Stomach (tissue), 19 donors: ENCODE measurements around the gene CNIH4. TPM values are rescaled to one million over a fixed set of nuclear protein-coding genes. Genes with fewer than 3 reads are reported as not detected.
"Not testable (repeated sequence)": the region's sequence is repeated elsewhere in the genome, so short reads cannot be mapped to it uniquely, and the experiment has no call there.

Experiments used
- DNase-seq, 2 donors: peaks; one replicate each; pipeline versions ENCODE4 v3.0.0 to v3.0.0-alpha.2; 2013 to 2019
- H3K27ac ChIP-seq, 5 donors: fragments of 200-600 bp in 4 of 5; sonication (generic) in 4 of 5; one replicate each; pipeline ENCODE4 v1.5.1; 2013 to 2019; ENCODE audit warnings: mild to moderate bottlenecking in 1 of 5, moderate library complexity in 1 of 5
- H3K27me3 ChIP-seq, 3 donors: fragments of 200-600 bp; sonication (generic); one replicate each; pipeline ENCODE4 v1.5.1; 2017 to 2019; ENCODE audit warnings: mixed run types in 1 of 3
- H3K36me3 ChIP-seq, 4 donors: fragments of 200-600 bp; sonication (generic); 1 replicate in 3 of 4; 2 replicates in 1 of 4; pipeline ENCODE4 v1.5.1; 2016 to 2019
- H3K4me1 ChIP-seq, 4 donors: fragments of 200-600 bp; sonication (generic); one replicate each; pipeline ENCODE4 v1.5.1; 2016 to 2019
- H3K4me3 ChIP-seq, 4 donors: fragments of 200-600 bp; sonication (generic) in 3 of 4; one replicate each; pipeline ENCODE4 v1.5.1; 2016 to 2019; ENCODE audit warnings: mild to moderate bottlenecking in 1 of 4
- H3K9me3 ChIP-seq, 4 donors: fragments of 200-600 bp; sonication (generic); one replicate each; pipeline ENCODE4 v1.5.1; 2016 to 2019
- CTCF ChIP-seq, 7 experiments: fragments of 450-650 bp in 4 of 7; fragments of 200-600 bp in 3 of 7; sonication (generic) in 3 of 7; IDR thresholded peaks; one replicate each; pipeline ENCODE4 v1.5.1; 2016 to 2019; ENCODE audit warnings: antibody characterized with exemption in 7 of 7, control low read depth in 2 of 7, mild to moderate bottlenecking in 1 of 7
- EP300 ChIP-seq: sonication (generic); formaldehyde crosslinking; IDR thresholded peaks from one replicate; pipeline ENCODE4 v1.6.1; 2017; ENCODE audit warnings: antibody characterized with exemption
- POLR2A ChIP-seq, 4 donors: fragments of 450-650 bp; IDR thresholded peaks; one replicate each; pipeline ENCODE4 v1.6.1; 2016; ENCODE audit warnings: antibody characterized with exemption in 4 of 4, control low read depth in 2 of 4, mild to moderate bottlenecking in 1 of 4, moderate library complexity in 1 of 4
- POLR2AphosphoS5 ChIP-seq, 3 donors: sonication (generic); formaldehyde crosslinking; IDR thresholded peaks; one replicate each; pipeline ENCODE4 v1.6.1; 2016; ENCODE audit warnings: antibody characterized with exemption in 3 of 3
- WGBS, 5 donors: extraction: QIAGEN DNeasy Blood & Tissue Kit in 3 of 5; methylation state at CpG; one replicate each; pipeline versions ENCODE4 v1.1.5 to v1.1.7; 2013 to 2018; 5-methylcytosine and 5-hydroxymethylcytosine counted together
- intact Hi-C: fragments of 100-400 bp; cut with DNase I; formaldehyde crosslinking; loops from one replicate; pipeline ENCODE4 v1.15.1; 2023; ENCODE audit warnings: low total_unique reads
- long read RNA-seq, 10 donors: transcript quantifications; one replicate each; lab custom pipeline, GENCODE V29; 2026
- polyA plus RNA-seq, 3 donors: library from polyadenylated mRNA; stranded (reverse); fragments of 200-250 nt; gene quantifications; one replicate each; pipeline ENCODE4 v1.2.3, GENCODE V29; 2013
- total RNA-seq, 5 donors: library from RNA; depleted of rRNA; stranded (reverse); fragments of >200 nt; gene quantifications; one replicate each; pipeline versions ENCODE4 v1.1.0 to v1.2.3, GENCODE V29; 2014 to 2016
- donor health status: healthy with polysubstance abuse.
- donor health status: Bipolar disorder and iron deficiency.
- donor health status: healthy.

CNIH4 gene
- total RNA-seq (10 to 100 TPM in 4 of 5 donors, 1 to 10 TPM in 1; 3.1 to 45.3 (median 39.3) TPM), polyA plus RNA-seq (10 to 100 TPM; 19.6 to 53.1 (median 37.8) TPM)
- long read RNA-seq, donor 1, full-length matches to known transcripts = 21 of 21 reads
- long read RNA-seq, donor 1, partial matches to known transcripts = 0 of 21 reads
- long read RNA-seq, donor 1, other reads (novel, unspliced or antisense) = 0 of 21 reads
- long read RNA-seq, donor 2, full-length matches to known transcripts = 31 of 31 reads
- long read RNA-seq, donor 2, partial matches to known transcripts = 0 of 31 reads
- long read RNA-seq, donor 2, other reads (novel, unspliced or antisense) = 0 of 31 reads
- long read RNA-seq, donor 3, full-length matches to known transcripts = 12 of 12 reads
- long read RNA-seq, donor 3, partial matches to known transcripts = 0 of 12 reads
- long read RNA-seq, donor 3, other reads (novel, unspliced or antisense) = 0 of 12 reads
- long read RNA-seq, donor 4, full-length matches to known transcripts = 1 of 1 reads
- long read RNA-seq, donor 4, partial matches to known transcripts = 0 of 1 reads
- long read RNA-seq, donor 4, other reads (novel, unspliced or antisense) = 0 of 1 reads
- long read RNA-seq, donor 5, full-length matches to known transcripts = 21 of 21 reads
- long read RNA-seq, donor 5, partial matches to known transcripts = 0 of 21 reads
- long read RNA-seq, donor 5, other reads (novel, unspliced or antisense) = 0 of 21 reads
- long read RNA-seq, donor 6 = 0 reads
- long read RNA-seq, donor 7, full-length matches to known transcripts = 28 of 28 reads
- long read RNA-seq, donor 7, partial matches to known transcripts = 0 of 28 reads
- long read RNA-seq, donor 7, other reads (novel, unspliced or antisense) = 0 of 28 reads
- long read RNA-seq, donor 8, full-length matches to known transcripts = 18 of 18 reads
- long read RNA-seq, donor 8, partial matches to known transcripts = 0 of 18 reads
- long read RNA-seq, donor 8, other reads (novel, unspliced or antisense) = 0 of 18 reads
- long read RNA-seq, donor 9, full-length matches to known transcripts = 36 of 49 reads
- long read RNA-seq, donor 9, partial matches to known transcripts = 13 of 49 reads
- long read RNA-seq, donor 9, other reads (novel, unspliced or antisense) = 0 of 49 reads
- long read RNA-seq, donor 10, full-length matches to known transcripts = 14 of 14 reads
- long read RNA-seq, donor 10, partial matches to known transcripts = 0 of 14 reads
- long read RNA-seq, donor 10, other reads (novel, unspliced or antisense) = 0 of 14 reads

DNA sequence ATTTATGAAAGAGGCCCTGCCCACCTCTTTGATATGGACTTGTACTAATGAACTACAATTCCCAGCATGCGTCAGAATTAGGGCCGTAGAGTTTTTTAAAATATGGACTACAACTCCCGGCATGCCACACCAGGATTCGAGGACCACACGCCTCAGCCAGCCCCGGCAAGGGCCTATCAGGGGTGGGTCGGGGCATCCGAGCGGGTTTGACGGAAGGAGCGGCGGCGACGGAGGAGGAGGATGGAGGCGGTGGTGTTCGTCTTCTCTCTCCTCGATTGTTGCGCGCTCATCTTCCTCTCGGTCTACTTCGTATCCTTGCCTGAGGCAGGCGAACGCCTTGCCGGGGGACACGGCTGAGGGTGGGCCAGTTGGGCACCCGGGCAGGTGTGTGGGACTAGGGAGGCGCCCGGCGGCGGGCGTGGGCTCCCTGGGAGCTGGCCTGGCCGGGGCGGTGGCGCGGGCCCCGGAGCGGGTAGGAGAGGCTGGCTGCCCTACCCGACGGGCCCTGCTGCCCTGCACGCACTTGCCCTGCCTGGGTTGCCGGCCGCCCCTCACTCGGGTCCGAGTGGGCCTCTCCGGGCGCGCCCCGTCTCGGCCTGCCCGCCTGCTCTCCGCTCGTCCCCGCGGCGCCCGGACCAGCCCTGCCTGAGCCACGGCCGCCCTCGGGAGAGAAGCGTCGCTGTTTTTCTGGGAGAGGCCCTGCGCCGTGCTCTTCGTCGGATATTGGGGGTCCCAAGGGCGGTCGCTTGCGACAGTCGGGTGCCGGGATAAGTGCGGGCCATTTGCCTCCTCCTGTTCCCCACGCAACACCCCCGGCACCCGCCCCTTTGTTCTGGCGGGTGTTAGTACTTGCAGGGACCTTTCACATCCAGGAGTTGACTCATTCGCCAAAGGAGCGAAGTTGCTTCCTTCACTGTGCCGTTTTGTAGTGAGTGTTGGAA lies at the start of gene CNIH4:
TSS of gene CNIH4 (plus strand) at position 195 of the 941 bp plus-strand sequence. CDS start at position 241, 46 bp downstream.
- no peaks in the 10 kb centered on the region for H3K36me3 ChIP-seq
- H3K9me3 ChIP-seq = no peaks in the 10 kb centered on the region
- no peaks in the 10 kb centered on the region for H3K27me3 ChIP-seq
- H3K4me1 ChIP-seq = peaks cover 14 to 36% (median 28%) of the 10 kb centered on the region in 4 donors
- TF ChIP-seq POLR2A (IDR thresholded peaks at IDR 0.05) (peak in 2 of 4 donors; percentile 71 to 72), CTCF (IDR thresholded peaks at IDR 0.05) (no peak), EP300 (no peak), POLR2AphosphoS5 (IDR thresholded peaks at IDR 0.05) (peak; percentile 93 to 98 (median 95))
- DNase-seq = peak; percentile 89 to 98
- WGBS, 5 donors = 0 to 2% (median 1%) methylated on average over 37 to 78 of the region's 78 CpGs
- H3K27ac ChIP-seq = peak within 1 kb of the TSS; percentile 83 to 97 (median 95)
- intact Hi-C loops = no loop called here
- peak within 1 kb of the TSS; percentile 78 to 98 (median 94) for H3K4me3 ChIP-seq

DNA sequence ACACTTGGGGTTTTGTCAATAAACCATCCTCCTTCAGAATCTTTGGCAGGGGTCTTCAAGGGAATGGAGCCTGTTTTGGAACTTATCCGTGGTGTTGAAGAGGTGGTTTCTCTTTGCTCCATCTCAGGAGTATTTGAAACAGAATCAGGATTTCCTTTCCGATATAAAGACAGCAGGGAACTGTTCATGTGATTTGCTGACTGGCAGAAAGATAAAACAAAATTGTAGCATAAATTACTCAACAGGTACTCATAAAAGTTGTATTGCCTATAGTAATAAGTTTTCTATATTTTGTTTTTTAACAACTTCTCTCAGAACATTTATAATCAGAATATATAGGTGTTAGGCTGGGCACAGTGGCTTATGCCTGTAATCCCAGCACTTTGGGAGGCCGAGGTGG lies 48.6 kb upstream of the CNIH4 start:
- Histone ChIP-seq H3K9me3 (no peaks in the 10 kb centered on the region), H3K4me1 (no peaks in the 10 kb centered on the region), H3K27ac (no peak overlapping the region), H3K4me3 (no peak overlapping the region), H3K36me3 (peaks cover 26 to 100% (median 97%) of the 10 kb centered on the region in 4 donors), H3K27me3 (no peaks in the 10 kb centered on the region)
- TF ChIP-seq EP300 = no peak
- no peak for TF ChIP-seq CTCF (IDR thresholded peaks at IDR 0.05)
- TF ChIP-seq POLR2AphosphoS5 (IDR thresholded peaks at IDR 0.05) = no peak
- TF ChIP-seq POLR2A (IDR thresholded peaks at IDR 0.05) = no peak
- 90 to 96% (median 95%) methylated on average over 3 of the region's 3 CpGs for WGBS, 5 donors
- intact Hi-C loops = no loop called here
- DNase-seq = no peak

DNA sequence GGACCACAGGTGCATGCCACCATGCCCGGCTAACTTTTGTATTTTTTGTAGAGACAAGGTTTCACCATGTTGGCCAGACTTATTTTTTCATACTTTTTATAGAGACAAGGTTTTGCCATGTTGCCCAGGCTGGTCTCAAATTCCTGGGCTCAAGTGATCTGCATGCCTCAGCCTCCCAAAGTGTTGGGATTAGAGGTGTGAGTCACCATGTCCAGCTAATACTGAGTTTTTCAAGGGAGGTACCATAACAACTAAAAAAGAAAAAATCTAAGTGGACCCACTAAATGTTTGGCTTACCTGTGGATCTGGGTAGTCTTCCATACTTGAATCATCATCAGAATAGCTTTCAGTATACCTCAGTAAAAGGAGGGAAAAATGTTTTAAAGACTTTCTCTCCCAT lies 45.2 kb upstream of the CNIH4 start:
- H3K27me3 ChIP-seq, H3K9me3 ChIP-seq, DNase-seq, H3K27ac ChIP-seq, H3K4me1 ChIP-seq, H3K4me3 ChIP-seq, intact Hi-C loops: not testable (repeated sequence)
- 91 to 100% (median 100%) methylated on average over 1 of the region's 1 CpG for WGBS, 5 donors
- peaks cover 10 to 100% (median 97%) of the 10 kb centered on the region in 4 donors for H3K36me3 ChIP-seq

DNA sequence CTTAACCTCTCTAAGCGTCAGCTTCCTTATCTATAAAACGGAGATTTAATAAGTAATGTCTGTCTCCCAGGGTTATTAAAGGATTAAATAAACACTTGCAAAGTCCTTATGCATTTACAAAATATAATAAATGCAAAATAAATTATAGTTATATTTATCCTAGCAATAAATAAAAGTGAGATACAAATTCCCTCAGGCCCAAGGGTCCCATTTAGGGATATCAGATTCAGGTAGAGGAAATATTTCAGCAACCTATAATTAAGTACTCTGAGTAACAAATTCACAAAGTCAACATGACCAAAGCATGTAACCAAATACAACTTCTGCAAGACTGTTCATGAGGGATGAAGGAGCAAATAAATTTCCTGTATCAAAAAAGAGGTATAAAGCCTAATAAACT lies 44.7 kb upstream of the CNIH4 start:
- no peak overlapping the region for H3K4me3 ChIP-seq
- intact Hi-C loops = no loop called here
- 76 to 87% (median 77%) methylated on average over 2 of the region's 2 CpGs for WGBS, 5 donors

More for the DNA sequence above, 44.7 kb upstream of the CNIH4 start:
- TF ChIP-seq EP300 (no peak), POLR2A (IDR thresholded peaks at IDR 0.05) (no peak), CTCF (IDR thresholded peaks at IDR 0.05) (no peak), POLR2AphosphoS5 (IDR thresholded peaks at IDR 0.05) (no peak)
- Histone ChIP-seq H3K4me1 (no peaks in the 10 kb centered on the region), H3K36me3 (peaks cover 10 to 100% (median 97%) of the 10 kb centered on the region in 4 donors), H3K9me3 (no peaks in the 10 kb centered on the region), H3K27ac (no peak overlapping the region), H3K27me3 (no peaks in the 10 kb centered on the region)
- DNase-seq = no peak
